ENCODE data around the gene STK11IP. TPM values are rescaled to one million over a fixed set of nuclear protein-coding genes. Genes with fewer than 3 reads are reported as not detected.

Gene STK11IP
- total and polyA plus RNA-seq, 2 of the 4 experiments (the other 2 are of a cell fraction) = 14.5 to 19.7 TPM

GRCh38 chr2:219665926-219666325 is 68.3 kb downstream of the STK11IP start:
- dilution Hi-C loops (cut with HindIII; ENCODE audit: low sequenced_read_pairs, unreplicated experiment) = no loop called here
- no peak overlapping the region for H4K5ac ChIP-seq (ENCODE audit: low read depth, low read length)
- no peak for TF ChIP-seq USF2 (IDR thresholded peaks at IDR 0.05; ENCODE audit: low read depth, low read length)
- no peak for TF ChIP-seq MXI1 (IDR thresholded peaks at IDR 0.05; ENCODE audit: borderline replicate concordance, low read depth, low read length)
- TF ChIP-seq FOS (IDR thresholded peaks at IDR 0.05; ENCODE audit: low read depth, low read length) = no peak
- TF ChIP-seq MAFK (IDR thresholded peaks at IDR 0.05; ENCODE audit: low read depth, low read length) = no peak
- TF ChIP-seq POLR2A (IDR thresholded peaks at IDR 0.05; ENCODE audit: low read depth, low read length) = no peak
- no peak for TF ChIP-seq ELK1 (IDR thresholded peaks at IDR 0.05; ENCODE audit: borderline replicate concordance, low read depth, low read length)
- TF ChIP-seq RAD21 (IDR thresholded peaks at IDR 0.05; ENCODE audit: low read length) = no peak
- TF ChIP-seq SMC3 (IDR thresholded peaks at IDR 0.05; ENCODE audit: low read depth, low read length) = no peak
- no peak for TF ChIP-seq MAZ (IDR thresholded peaks at IDR 0.05; ENCODE audit: borderline replicate concordance, low read depth, low read length)
- TF ChIP-seq CTCF (conservative IDR thresholded peaks at IDR 0.05; ENCODE audit: low read depth, low read length) = no peak
- no peak for TF ChIP-seq NFE2L2 (IDR thresholded peaks at IDR 0.05; ENCODE audit: low read depth, low read length)
- no peak for TF ChIP-seq RCOR1 (IDR thresholded peaks at IDR 0.05; ENCODE audit: insufficient replicate concordance, low read length)
- no peak for TF ChIP-seq BHLHE40 (IDR thresholded peaks at IDR 0.05; ENCODE audit: low read depth, low read length)
- TF ChIP-seq RFX5 (IDR thresholded peaks at IDR 0.05; ENCODE audit: low read depth, low read length) = no peak
- no peak for TF ChIP-seq CEBPB (IDR thresholded peaks at IDR 0.05; ENCODE audit: low read depth, low read length)
- no peak overlapping the region for H3K23ac ChIP-seq (ENCODE audit: low read depth, low read length)
- no peak overlapping the region for H2AK5ac ChIP-seq (ENCODE audit: low read depth, low read length)
- H3K18ac ChIP-seq (ENCODE audit: low read depth, low read length) = no peak overlapping the region
- BruUV-seq (replicated peaks) = no TSS peak
- intact Hi-C loops (cut with micrococcal nuclease) = no loop called here
- H3K27me3 ChIP-seq (ENCODE audit: control insufficient read depth, insufficient read depth, low read length) = peaks cover 30% of the 10 kb centered on the region
- H3K4me3 ChIP-seq (ENCODE audit: insufficient read depth, low read depth, low read length) = no peak overlapping the region
- H3K9me1 ChIP-seq (ENCODE audit: insufficient read depth, low read length) = no peaks in the 10 kb centered on the region
- H3K4me2 ChIP-seq (ENCODE audit: low read depth, low read length) = no peak overlapping the region
- POLR2A ChIA-PET (ENCODE audit: unreplicated experiment) = no interaction called here
- CTCF ChIA-PET = no interaction called here
- 80% methylated on average over 2 of the region's 6 CpGs; no CpG with 5 or more reads in 1 of the 2 experiments for WGBS, 2 experiments (ENCODE audit: extremely low coverage in 2 of 2, insufficient read length in 1 of 2)
- no peak overlapping the region for H3K27ac ChIP-seq (ENCODE audit: insufficient read depth, low read length)
- H3K9ac ChIP-seq (ENCODE audit: low read depth, low read length) = no peak overlapping the region
- H3K79me1 ChIP-seq (ENCODE audit: low read depth in 1 of 2, low read length in 2 of 2) = no peaks in the 10 kb centered on the region
- no peaks in the 10 kb centered on the region for H4K20me1 ChIP-seq (ENCODE audit: insufficient read depth, low read length)
- peaks cover 4% of the 10 kb centered on the region for H3K9me3 ChIP-seq (ENCODE audit: control insufficient read depth, insufficient read depth, low read length)
- H3K56ac ChIP-seq (ENCODE audit: extremely low read depth, insufficient read depth, low read length) = no peak overlapping the region
- ATAC-seq (ENCODE audit: low read depth) = no peak
- no peak overlapping the region for H2BK5ac ChIP-seq (ENCODE audit: low read depth, low read length, poor library complexity, severe bottlenecking)
- no peak overlapping the region for H2BK20ac ChIP-seq (ENCODE audit: low read depth, low read length)
- H2BK120ac ChIP-seq (ENCODE audit: low read depth, low read length) = no peak overlapping the region
- no peak overlapping the region for H2BK15ac ChIP-seq (ENCODE audit: low read depth, low read length)
- DNase-seq = no peak
- no peak overlapping the region for H4K8ac ChIP-seq (ENCODE audit: low read depth in 2 of 2, low read length in 2 of 2)
- no peak overlapping the region for H3K14ac ChIP-seq (replicated peaks; ENCODE audit: low read depth, low read length)
- no peak overlapping the region for H3K4ac ChIP-seq (ENCODE audit: low read depth, low read length)
- no peak overlapping the region for H2AK9ac ChIP-seq (replicated peaks; ENCODE audit: low read depth, low read length, poor library complexity)
- H3K4me1 ChIP-seq (ENCODE audit: control insufficient read depth, insufficient read depth, low read length) = no peaks in the 10 kb centered on the region
- H3K36me3 ChIP-seq (ENCODE audit: control insufficient read depth, insufficient read depth, low read length) = no peaks in the 10 kb centered on the region
- no peak overlapping the region for H2AFZ ChIP-seq (replicated peaks; ENCODE audit: low read length, poor library complexity)
- no peak overlapping the region for H4K91ac ChIP-seq (ENCODE audit: insufficient read depth, low read depth, low read length)
- in situ Hi-C loops (cut with MboI; ENCODE audit: low sequenced_read_pairs) = no loop called here

Measured in IMR-90 (cell line).